H1 (cell line): ENCODE measurements around the gene ATP6V0A4. TPM values are rescaled to one million over a fixed set of nuclear protein-coding genes. Genes with fewer than 3 reads are reported as not detected.

Source experiments
- CTCF ChIA-PET: fragments of 300-600 bp; sonication (Branson Sonifier 250); formaldehyde crosslinking; loops from one replicate; lab custom pipeline; 2021; ENCODE audit not compliant: partially characterized antibody; lab: Charles Lee
- POLR2A ChIA-PET: fragments of 300-600 bp; sonication (Branson Sonifier 250); formaldehyde crosslinking; loops from one replicate; lab custom pipeline; 2021; ENCODE audit warnings: inconsistent platforms; ENCODE audit not compliant: partially characterized antibody; lab: Charles Lee
- DNase-seq, 2 experiments: peaks; one replicate each; pipeline versions ENCODE4 v3.0.0 to v3.0.0-alpha.2; 2010 to 2022; ENCODE audit warnings: low spot score in 2 of 2, low read depth in 1 of 2, mixed read lengths in 1 of 2
- FAIRE-seq: peaks from 2 replicates; lab custom pipeline; 2011; peaks lifted over from hg19 to GRCh38; lab: Jason Lieb, UNC
- H2AFZ ChIP-seq: 2 replicates; pipeline ENCODE4 v1.8.1; 2012; ENCODE audit warnings: low read length, inconsistent platforms
- H2AK5ac ChIP-seq: 2 replicates; pipeline ENCODE4 v1.6.1; 2013; ENCODE audit warnings: low read depth, low read length
- H2BK120ac ChIP-seq: replicated peaks from 2 replicates; pipeline ENCODE3; 2013; ENCODE audit warnings: low read depth, low read length, inconsistent platforms
- H2BK12ac ChIP-seq: 2 replicates; pipeline ENCODE4 v1.6.1; 2013; ENCODE audit warnings: low read depth, low read length
- H2BK15ac ChIP-seq: 2 replicates; pipeline ENCODE4 v1.6.1; 2013; ENCODE audit warnings: low read length
- H2BK20ac ChIP-seq: 2 replicates; pipeline ENCODE4 v1.6.1; 2013; ENCODE audit warnings: low read length
- H2BK5ac ChIP-seq: 2 replicates; pipeline ENCODE4 v1.6.1; 2013; ENCODE audit warnings: low read depth, low read length
- H3K14ac ChIP-seq: 2 replicates; pipeline ENCODE4 v1.6.1; 2013; ENCODE audit warnings: inconsistent platforms; ENCODE audit not compliant: insufficient read length
- H3K18ac ChIP-seq: 2 replicates; pipeline ENCODE4 v1.6.1; 2013; ENCODE audit warnings: low read length; ENCODE audit errors: extremely low read depth
- H3K23ac ChIP-seq: 2 replicates; pipeline ENCODE4 v1.6.1; 2013; ENCODE audit warnings: inconsistent platforms; ENCODE audit not compliant: insufficient read length
- H3K23me2 ChIP-seq: 2 replicates; pipeline ENCODE4 v1.6.1; 2013; ENCODE audit warnings: low read depth, low read length
- H3K27ac ChIP-seq: 2 replicates; pipeline ENCODE4 v1.6.1; 2011; ENCODE audit warnings: low read depth, low read length, inconsistent platforms
- H3K27me3 ChIP-seq, 4 experiments: replicated peaks in 1 of 4; 1 replicate in 1 of 4; 2 replicates in 3 of 4; pipeline versions ENCODE4 v1.6.1 to v1.8.1; 2011 to 2013; ENCODE audit warnings: low read length in 3 of 4, mild to moderate bottlenecking in 3 of 4, inconsistent platforms in 2 of 4, mixed read lengths in 2 of 4, moderate library complexity in 1 of 4; ENCODE audit not compliant: control insufficient read depth in 3 of 4, insufficient read depth in 3 of 4; ENCODE audit errors: extremely low read depth in 1 of 4
- H3K36me3 ChIP-seq, 4 experiments: 2 replicates each; pipeline versions ENCODE4 v1.6.1 to v1.8.1; 2011 to 2013; ENCODE audit warnings: mild to moderate bottlenecking in 4 of 4, low read length in 3 of 4, moderate library complexity in 2 of 4, control low read depth in 1 of 4, inconsistent platforms in 1 of 4; ENCODE audit not compliant: insufficient read depth in 4 of 4, control insufficient read depth in 2 of 4
- H3K4ac ChIP-seq: replicated peaks from 2 replicates; pipeline ENCODE3; 2013; ENCODE audit warnings: low read length, low read depth, mixed read lengths, inconsistent platforms; ENCODE audit not compliant: insufficient read length
- H3K4me1 ChIP-seq, 4 experiments: replicated peaks in 1 of 4; 1 replicate in 1 of 4; 2 replicates in 3 of 4; pipeline versions ENCODE4 v1.6.1 to v1.8.1; 2011 to 2013; ENCODE audit warnings: low read length in 3 of 4, inconsistent platforms in 2 of 4, mixed read lengths in 1 of 4; ENCODE audit not compliant: insufficient read depth in 4 of 4, control insufficient read depth in 3 of 4
- H3K4me2 ChIP-seq, 2 experiments: 2 replicates each; pipeline versions ENCODE4 v1.6.1 to v1.8.1; 2011 to 2013; ENCODE audit warnings: low read depth in 2 of 2, low read length in 2 of 2, control low read depth in 1 of 2, inconsistent platforms in 1 of 2, mild to moderate bottlenecking in 1 of 2; ENCODE audit not compliant: insufficient read depth in 1 of 2
- H3K4me3 ChIP-seq, 4 experiments: fragments of 200-600, 300-600 bp in 1 of 4; sonication (generic), shearing (Covaris generic), sonication (Bioruptor Twin) in 1 of 4; 2 replicates each; pipeline versions ENCODE4 v1.5.1 to v1.8.1; 2011 to 2016; ENCODE audit warnings: low read length in 4 of 4, low read depth in 3 of 4, control low read depth in 2 of 4, inconsistent platforms in 2 of 4, mild to moderate bottlenecking in 2 of 4, mixed read lengths in 1 of 4, moderate library complexity in 1 of 4; ENCODE audit not compliant: insufficient read depth in 2 of 4; ENCODE audit errors: extremely low read depth in 1 of 4
- H3K56ac ChIP-seq: replicated peaks from 2 replicates; pipeline ENCODE3; 2013; ENCODE audit warnings: low read depth, mild to moderate bottlenecking, mixed read lengths, low read length, inconsistent platforms; ENCODE audit not compliant: insufficient read length
- H3K79me1 ChIP-seq: 2 replicates; pipeline ENCODE4 v1.6.1; 2013; ENCODE audit warnings: low read depth, low read length, control low read depth
- H3K79me2 ChIP-seq, 2 experiments: 2 replicates each; pipeline versions ENCODE4 v1.6.1 to v1.8.1; 2012 to 2013; ENCODE audit warnings: low read length in 2 of 2, mild to moderate bottlenecking in 2 of 2, inconsistent platforms in 1 of 2; ENCODE audit not compliant: insufficient read depth in 2 of 2, control insufficient read depth in 1 of 2
- H3K9ac ChIP-seq, 4 experiments: replicated peaks in 1 of 4; 1 replicate in 1 of 4; 2 replicates in 3 of 4; pipeline versions ENCODE4 v1.6.1 to v1.8.1; 2011 to 2013; ENCODE audit warnings: low read depth in 3 of 4, low read length in 3 of 4, control low read depth in 2 of 4, mild to moderate bottlenecking in 2 of 4, moderate library complexity in 2 of 4, inconsistent platforms in 1 of 4; ENCODE audit errors: extremely low read depth in 1 of 4
- H3K9me3 ChIP-seq, 2 experiments: 2 replicates each; pipeline versions ENCODE4 v1.6.1 to v1.8.1; 2012 to 2013; ENCODE audit warnings: mild to moderate bottlenecking in 2 of 2, moderate library complexity in 2 of 2, control low read depth in 1 of 2, inconsistent platforms in 1 of 2, low read depth in 1 of 2, low read length in 1 of 2, mixed read lengths in 1 of 2; ENCODE audit not compliant: insufficient read depth in 2 of 2
- H4K20me1 ChIP-seq, 2 experiments: replicated peaks in 1 of 2; 2 replicates each; pipeline versions ENCODE3 to v1.8.1; 2011 to 2013; ENCODE audit warnings: inconsistent platforms in 2 of 2, low read length in 2 of 2, mild to moderate bottlenecking in 1 of 2; ENCODE audit not compliant: insufficient read depth in 2 of 2, control insufficient read depth in 1 of 2
- H4K5ac ChIP-seq: 2 replicates; pipeline ENCODE4 v1.6.1; 2013; ENCODE audit warnings: low read length, low read depth, mixed read lengths, inconsistent platforms; ENCODE audit not compliant: insufficient read length
- H4K8ac ChIP-seq: 2 replicates; pipeline ENCODE4 v1.8.0; 2013; ENCODE audit warnings: mild to moderate bottlenecking, moderate library complexity, low read length, inconsistent platforms; ENCODE audit not compliant: insufficient read depth; ENCODE audit errors: extremely low read depth
- H4K91ac ChIP-seq: replicated peaks from 2 replicates; pipeline ENCODE3; 2013; ENCODE audit warnings: low read length, mixed read lengths, inconsistent platforms; ENCODE audit not compliant: insufficient read length
- HDAC2 ChIP-seq, 2 experiments: fragments of 300-600 bp in 1 of 2; sonication (generic) in 1 of 2; IDR thresholded peaks; 2 replicates each; pipeline ENCODE4 v1.6.1; 2011 to 2012; ENCODE audit warnings: low read depth in 2 of 2, low read length in 2 of 2, mild to moderate bottlenecking in 2 of 2, moderate library complexity in 2 of 2, borderline replicate concordance in 1 of 2, inconsistent platforms in 1 of 2
- WGBS, 2 experiments: shearing (Covaris generic) in 1 of 2; methylation state at CpG; one replicate each; pipeline versions ENCODE4 v1.1.6 to v1.1.7; 2013 to 2015; ENCODE audit warnings: low lambda C conversion rate in 2 of 2, mixed read lengths in 2 of 2, inconsistent platforms in 1 of 2, low coverage in 1 of 2, missing lambda C conversion rate in 1 of 2; ENCODE audit not compliant: insufficient replicate concordance in 2 of 2, insufficient coverage in 1 of 2, insufficient read length in 1 of 2; ENCODE audit errors: extremely low coverage in 1 of 2, missing lambda C conversion rate in 1 of 2; 5-methylcytosine and 5-hydroxymethylcytosine counted together
- polyA plus RNA-seq, 7 experiments: library from polyadenylated mRNA; depleted of rRNA in 3 of 7; stranded (reverse) in 5 of 7; unstranded in 2 of 7; fragments of >200 nt in 5 of 7; fragments of 200-250 nt in 2 of 7; gene quantifications; 1 replicate in 5 of 7; 2 replicates in 1 of 7; 4 replicates in 1 of 7; pipeline versions ENCODE4 v1.2.1 to v1.2.3, GENCODE V29; 2011 to 2013; ENCODE audit warnings: missing spikeins in 2 of 7, mixed read lengths in 2 of 7
- total RNA-seq: library from RNA; stranded (reverse); fragmentation: NEBNext Ultra II Directional; extraction: Animal tissue kit (Norgen Biotek cat#: 25700); gene quantifications from 2 replicates; pipeline ENCODE4 v1.2.1, GENCODE V29; 2021

The ATP6V0A4 gene
- total and polyA plus RNA-seq, 2 of the 8 experiments (the other 6 are each of a cell fraction or from before 2014, with no cell fraction given) = 0.47 to 1.6 TPM

DNA sequence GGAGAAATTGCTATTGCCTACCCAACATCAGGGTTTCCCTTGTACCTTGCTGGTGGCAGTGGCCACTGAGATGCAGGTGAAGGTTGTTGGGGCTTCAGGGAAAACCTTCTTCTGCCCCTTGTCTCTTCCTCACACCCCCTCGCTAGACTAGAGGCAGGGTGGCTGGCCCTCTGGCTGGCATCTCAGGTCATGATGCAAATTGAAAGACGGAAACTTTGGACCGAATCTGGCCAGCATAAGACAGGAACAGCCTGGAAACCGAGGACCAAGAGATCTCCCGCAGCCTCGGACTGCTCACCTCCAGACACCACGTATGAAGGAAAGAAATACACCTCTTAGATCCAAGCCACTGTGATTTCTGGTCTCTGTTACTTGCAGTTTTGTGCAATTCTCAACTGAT lies 99.7 kb downstream of the ATP6V0A4 start:
- H2BK12ac ChIP-seq = no peak overlapping the region
- H3K27me3 ChIP-seq = no peaks in the 10 kb centered on the region
- POLR2A ChIA-PET = no interaction called here
- H2BK15ac ChIP-seq = no peak overlapping the region
- no peaks in the 10 kb centered on the region for H3K79me2 ChIP-seq
- no peak overlapping the region for H3K4me2 ChIP-seq
- DNase-seq (no peak), FAIRE-seq (no peak)
- no peak overlapping the region for H4K91ac ChIP-seq
- CTCF ChIA-PET = no interaction called here
- H3K9ac ChIP-seq = no peak overlapping the region
- no peak overlapping the region for H4K5ac ChIP-seq
- H4K8ac ChIP-seq = no peak overlapping the region
- no peak overlapping the region for H3K18ac ChIP-seq
- no peaks in the 10 kb centered on the region for H3K23me2 ChIP-seq
- H3K4ac ChIP-seq = no peak overlapping the region
- H3K9me3 ChIP-seq = no peaks in the 10 kb centered on the region
- H4K20me1 ChIP-seq = no peaks in the 10 kb centered on the region
- H2AK5ac ChIP-seq = no peak overlapping the region
- H2AFZ ChIP-seq = no peak overlapping the region; the same call in 1 of the 2 replicates
- H3K4me1 ChIP-seq = 0 out of 7 replicates have a peak, but pooled peaks cover 0 to 3% (median 0%) of the 10 kb centered on the region in 4 experiments
- H2BK5ac ChIP-seq = no peak overlapping the region
- no peak overlapping the region for H3K4me3 ChIP-seq
- H3K79me1 ChIP-seq = no peaks in the 10 kb centered on the region
- H3K14ac ChIP-seq = no peak overlapping the region
- 94% methylated on average over 7 of the region's 7 CpGs; no CpG with 5 or more reads in 1 of the 2 experiments for WGBS, 2 experiments
- H3K56ac ChIP-seq = no peak overlapping the region
- no peak overlapping the region for H2BK120ac ChIP-seq
- no peaks in the 10 kb centered on the region for H3K36me3 ChIP-seq
- H2BK20ac ChIP-seq = no peak overlapping the region
- no peak overlapping the region for H3K23ac ChIP-seq
- no peak overlapping the region for H3K27ac ChIP-seq
- no peak for TF ChIP-seq HDAC2 (IDR thresholded peaks at IDR 0.05; ENCODE audit: borderline replicate concordance in 1 of 2, low read depth in 2 of 2, low read length in 2 of 2)
